Progenitor cell of endocrine pancreas (in vitro differentiated cells): ENCODE measurements around the gene MEX3D. TPM values are rescaled to one million over a fixed set of nuclear protein-coding genes. Genes with fewer than 3 reads are reported as not detected.

Experiments
- DNase-seq: peaks from one replicate; pipeline ENCODE4 v3.0.0; 2021; ENCODE audit warnings: low spot score; ENCODE audit not compliant: unreplicated experiment
- H3K27ac Mint-ChIP-seq: 2 replicates; pipeline ENCODE4 v1.8.0; 2021; ENCODE audit warnings: mild to moderate bottlenecking, moderate library complexity, mixed read lengths
- H3K27me3 Mint-ChIP-seq: 2 replicates; pipeline ENCODE4 v1.8.0; 2021; ENCODE audit warnings: mixed read lengths
- H3K36me3 Mint-ChIP-seq: 2 replicates; pipeline ENCODE4 v1.8.0; 2022; ENCODE audit warnings: mixed read lengths; ENCODE audit not compliant: insufficient read depth
- H3K4me1 Mint-ChIP-seq: 2 replicates; pipeline ENCODE4 v1.8.0; 2021; ENCODE audit warnings: low read depth, mixed read lengths
- H3K4me3 Mint-ChIP-seq: 2 replicates; pipeline ENCODE4 v1.8.0; 2021; ENCODE audit warnings: low read depth, mild to moderate bottlenecking, moderate library complexity, mixed read lengths
- H3K9me3 Mint-ChIP-seq: 2 replicates; pipeline ENCODE4 v1.8.0; 2021; ENCODE audit warnings: low read depth, mixed read lengths
- CTCF ChIP-seq: fragments of 200-600 bp; sonication (generic); IDR thresholded peaks from one replicate; pipeline ENCODE4 v1.5.0; 2021; ENCODE audit warnings: antibody characterized with exemption, mild to moderate bottlenecking; ENCODE audit not compliant: unreplicated experiment
- total RNA-seq: library from RNA; stranded (reverse); gene quantifications from 2 replicates; pipeline ENCODE4 v1.2.1, GENCODE V29; 2021

MEX3D gene
- total RNA-seq, 1 donor from 2014 or later: 124 TPM

DNA sequence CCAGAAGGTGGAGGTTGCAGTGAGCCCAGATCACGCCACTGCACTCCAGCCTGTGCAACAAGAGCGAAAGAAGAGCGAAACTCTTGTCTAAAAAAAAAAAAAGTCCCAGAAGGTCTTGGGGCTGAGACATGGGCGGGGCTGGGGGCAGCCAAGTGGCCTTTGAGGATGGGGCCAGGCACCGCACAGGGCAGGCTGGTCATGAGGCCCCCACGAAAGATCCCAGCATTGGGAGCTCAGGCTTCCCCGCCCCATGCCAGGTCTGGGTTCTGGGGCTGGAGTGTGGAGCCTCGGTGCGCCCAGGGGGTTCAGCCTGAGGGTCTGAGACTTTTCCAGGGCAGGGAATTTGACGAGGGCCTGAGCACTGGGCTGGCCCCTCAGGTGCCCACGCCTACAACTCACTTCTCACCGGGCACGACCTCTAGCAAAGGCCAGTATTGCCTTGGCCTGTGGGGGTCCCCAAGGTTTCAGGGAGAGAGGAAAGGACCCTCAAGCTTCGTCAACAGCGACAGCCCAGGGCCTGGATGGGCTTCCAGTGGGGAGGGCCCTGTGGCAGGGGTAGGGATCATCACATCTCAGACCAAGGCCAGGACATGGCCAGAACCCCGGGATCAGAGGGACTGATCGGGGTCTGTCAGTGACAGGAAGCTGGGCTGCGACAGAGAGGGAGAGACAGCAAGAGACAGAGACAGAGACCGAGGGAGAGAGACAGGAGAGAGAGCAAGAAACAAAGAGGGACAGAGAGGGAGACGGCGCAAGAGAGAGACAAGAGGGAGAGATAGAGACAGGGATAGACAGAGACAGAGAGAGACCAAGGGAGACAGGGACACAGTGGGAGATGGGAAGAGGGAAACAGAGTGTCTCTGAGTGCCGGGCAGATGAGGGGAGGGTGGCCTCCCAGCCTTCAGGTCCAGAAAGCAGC, 7.5 kb upstream of the MEX3D start:
- TF ChIP-seq CTCF: no peak
- no peak for DNase-seq
- Mint-ChIP-seq H3K27ac (no peak overlapping the region), H3K4me1 (peaks cover 3% of the 10 kb centered on the region), H3K36me3 (peaks cover 9% of the 10 kb centered on the region), H3K9me3 (no peaks in the 10 kb centered on the region), H3K27me3 (peaks cover 3% of the 10 kb centered on the region), H3K4me3 (no peak overlapping the region)

DNA sequence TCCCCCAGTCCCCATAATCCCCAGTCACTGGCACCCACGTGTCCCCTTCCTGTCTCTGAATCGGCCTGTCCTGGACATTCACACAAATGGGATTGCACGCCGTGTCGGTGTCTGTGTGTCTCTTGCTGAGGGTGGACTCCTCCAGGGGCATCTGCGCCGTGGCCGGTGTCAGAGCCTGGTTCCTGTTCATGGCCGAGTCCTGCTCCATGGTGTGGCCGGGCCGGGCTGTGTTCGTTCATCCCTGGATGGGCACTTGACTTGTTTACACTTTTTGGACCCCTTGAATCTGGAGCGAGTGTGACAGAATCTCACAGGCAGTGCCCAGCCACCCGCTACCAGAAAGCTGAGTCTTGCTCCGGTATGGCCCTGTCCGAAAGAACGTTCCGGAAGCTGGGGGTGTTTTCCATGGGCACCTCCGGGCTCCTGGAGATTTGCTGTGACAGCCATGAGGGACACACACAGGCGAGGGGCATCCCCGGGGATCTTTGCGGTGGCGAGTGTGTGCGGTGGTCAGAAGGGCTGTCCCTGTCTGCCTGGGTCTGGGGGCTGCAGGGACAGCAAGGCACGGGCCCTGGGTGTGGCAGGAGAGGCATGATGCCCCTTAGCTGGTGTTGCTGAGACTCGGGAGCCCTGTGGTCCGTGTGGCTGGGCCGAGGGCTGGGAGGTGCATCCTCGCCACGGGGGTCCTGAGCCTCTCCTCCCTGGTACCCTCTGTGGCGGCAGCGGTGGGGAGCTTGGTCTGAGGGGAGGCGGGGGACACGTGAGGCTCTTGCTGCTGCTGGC, 6.4 kb upstream of the MEX3D start:
- TF ChIP-seq CTCF: no peak
- Mint-ChIP-seq H3K4me3 (no peak overlapping the region), H3K36me3 (peaks cover 2% of the 10 kb centered on the region), H3K27me3 (peaks cover 12% of the 10 kb centered on the region), H3K27ac (peak overlapping the region; percentile 50), H3K9me3 (no peaks in the 10 kb centered on the region), H3K4me1 (peaks cover 3% of the 10 kb centered on the region)
- no peak for DNase-seq

- no peaks in the 10 kb centered on the region for H3K9me3 Mint-ChIP-seq
- peak overlapping the region; percentile 41 for H3K27ac Mint-ChIP-seq
- DNase-seq: no peak
- peaks cover 12% of the 10 kb centered on the region for H3K27me3 Mint-ChIP-seq
- H3K4me3 Mint-ChIP-seq: no peak overlapping the region
- TF ChIP-seq CTCF: no peak
- peaks cover 3% of the 10 kb centered on the region for H3K4me1 Mint-ChIP-seq
- no peaks in the 10 kb centered on the region for H3K36me3 Mint-ChIP-seq
Measured at GRCh38 chr19:1572795-1573194, 4.7 kb upstream of the MEX3D start.

DNA sequence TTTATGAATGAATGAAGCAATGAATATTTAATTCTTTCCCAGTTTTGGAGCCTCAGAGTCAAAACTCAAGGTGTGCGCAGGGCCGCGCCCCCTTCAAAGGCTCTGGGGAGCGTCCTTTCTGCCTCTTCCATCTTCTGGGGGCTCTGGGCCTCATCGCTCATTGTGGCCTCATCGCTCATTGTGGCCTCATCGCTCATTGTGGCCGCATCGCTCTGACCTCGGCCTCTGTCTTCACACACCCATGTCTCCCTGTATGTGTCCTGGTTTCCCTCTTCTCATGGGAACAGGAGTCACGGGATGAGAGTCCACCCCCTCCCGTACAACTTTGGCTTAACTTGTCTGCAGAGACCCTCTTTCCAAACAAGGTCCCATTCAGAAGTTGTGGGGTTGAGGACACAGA, 3.2 kb upstream of the MEX3D start:
- Mint-ChIP-seq H3K27ac (no peak overlapping the region), H3K27me3 (peaks cover 12% of the 10 kb centered on the region), H3K4me3 (no peak overlapping the region), H3K9me3 (no peaks in the 10 kb centered on the region), H3K4me1 (peaks cover 3% of the 10 kb centered on the region), H3K36me3 (no peaks in the 10 kb centered on the region)
- DNase-seq: no peak
- no peak for TF ChIP-seq CTCF

DNA sequence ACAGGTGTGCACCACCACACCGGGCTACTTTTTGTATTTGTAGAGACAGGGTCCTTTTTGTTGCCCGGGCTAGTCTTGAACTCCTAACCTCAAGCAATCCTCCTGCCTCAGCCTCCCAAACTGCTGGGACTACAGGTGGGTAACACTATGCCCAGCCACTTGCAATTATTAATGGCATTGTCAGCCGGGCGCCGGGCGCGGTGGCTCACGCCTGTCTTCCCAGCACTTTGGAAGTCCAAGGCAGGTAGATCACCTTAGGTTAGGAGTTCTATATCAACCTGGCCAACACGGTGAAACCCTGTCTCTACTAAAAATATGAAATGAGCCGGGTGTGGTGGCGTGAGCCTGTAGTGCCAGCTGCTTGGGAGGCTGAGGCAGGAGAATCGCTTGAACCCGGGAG, 2.7 kb upstream of the MEX3D start:
- Mint-ChIP-seq H3K36me3 (no peaks in the 10 kb centered on the region), H3K27me3 (peaks cover 12% of the 10 kb centered on the region), H3K27ac (no peak overlapping the region), H3K4me1 (peaks cover 3% of the 10 kb centered on the region), H3K4me3 (no peak overlapping the region), H3K9me3 (no peaks in the 10 kb centered on the region)
- DNase-seq: no peak
- TF ChIP-seq CTCF: no peak
